ENCODE data around the gene ATP5F1C.
A peak's percentile ranks its signal among the peaks of the same experiment; 100 is the strongest.

ATP5F1C gene

DNA sequence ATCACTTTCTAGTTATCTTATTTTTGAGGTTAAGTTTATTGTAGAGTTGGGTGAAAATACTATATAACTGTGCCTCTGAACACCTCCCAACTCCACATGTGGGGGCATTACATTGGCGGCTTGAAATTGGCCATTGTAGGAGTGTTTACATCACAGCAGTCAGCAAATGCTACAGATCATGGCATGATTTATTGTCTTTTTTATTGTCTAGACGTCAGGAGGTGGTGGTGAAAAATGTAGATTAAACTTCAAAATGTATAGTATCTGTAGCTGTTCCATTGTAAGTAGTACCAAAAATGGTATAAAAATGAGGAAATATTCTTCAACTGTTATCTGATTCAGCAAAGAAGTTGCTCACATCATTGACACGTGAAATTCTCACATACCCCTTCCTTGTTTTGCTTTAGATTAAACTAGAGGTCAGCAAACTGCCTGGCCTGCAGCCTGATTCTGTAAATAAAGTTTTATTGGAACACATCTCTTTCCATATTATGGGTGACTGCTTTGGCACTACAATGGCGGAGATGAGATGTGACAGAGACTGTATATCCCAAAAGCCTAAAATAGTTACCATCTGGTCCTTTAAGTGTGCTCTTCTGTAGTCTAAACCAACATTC, 65.4 kb downstream of the ATP5F1C start:
- ChIA-PET CTCF (no interaction called here), POLR2A (no interaction called here)
- 0 out of 2 replicates have a peak, but pooled peaks cover 3% of the 10 kb centered on the region for H3K4me1 ChIP-seq (ENCODE audit: control insufficient read depth, insufficient read depth, low read length)
- H3K36me3 ChIP-seq (ENCODE audit: control insufficient read depth in 2 of 2, insufficient read depth in 1 of 2, low read length in 2 of 2), result no peaks in the 10 kb centered on the region
- peak; percentile 36; the same call in 1 of the 2 replicates for TF ChIP-seq ZNF629 (tag by site-specific recombination; IDR thresholded peaks at IDR 0.05)
- TF ChIP-seq PRDM6 (tag by site-specific recombination; IDR thresholded peaks at IDR 0.05), result peak; percentile 14; the same call in 1 of the 2 replicates
- no peak for TF ChIP-seq ZNF585B (tag by site-specific recombination; IDR thresholded peaks at IDR 0.05)
- no peak for TF ChIP-seq HOXD13 (CRISPR knock-in tag; IDR thresholded peaks at IDR 0.05; ENCODE audit: borderline replicate concordance)
- H3K27ac ChIP-seq (ENCODE audit: extremely low read depth, low read depth, low read length), result no peak overlapping the region
- H3K4me3 ChIP-seq (ENCODE audit: low read depth, low read length), result no peak overlapping the region
- no peaks in the 10 kb centered on the region for H3K9me3 ChIP-seq (ENCODE audit: control insufficient read depth, insufficient read depth, low read depth, low read length)

- Histone ChIP-seq H3K4me3 (ENCODE audit: low read depth, low read length) (no peak overlapping the region), H3K9me3 (ENCODE audit: control insufficient read depth, insufficient read depth, low read depth, low read length) (no peaks in the 10 kb centered on the region), H3K27ac (ENCODE audit: extremely low read depth, low read depth, low read length) (no peak overlapping the region), H3K4me1 (ENCODE audit: control insufficient read depth, insufficient read depth, low read length) (0 out of 2 replicates have a peak, but pooled peaks cover 3% of the 10 kb centered on the region), H3K36me3 (ENCODE audit: control insufficient read depth in 2 of 2, insufficient read depth in 1 of 2, low read length in 2 of 2) (no peaks in the 10 kb centered on the region)
- POLR2A ChIA-PET, result interaction anchor here (0.6 kb wide), 1 partner anchor 36 kb away, joined by 3 read pairs; the partner anchor contains the start of gene TAF3
- CTCF ChIA-PET, result no interaction called here
- TF ChIP-seq ZNF704 (tag by site-specific recombination; IDR thresholded peaks at IDR 0.05), result no peak
- no peak for TF ChIP-seq OVOL3 (tag by site-specific recombination; IDR thresholded peaks at IDR 0.05)
- no peak for TF ChIP-seq ZNF175 (tag by site-specific recombination; IDR thresholded peaks at IDR 0.05)
- TF ChIP-seq ZSCAN23 (tag by site-specific recombination; IDR thresholded peaks at IDR 0.05), result no peak
- TF ChIP-seq ZBTB6 (tag by site-specific recombination; IDR thresholded peaks at IDR 0.05), result no peak
- no peak for TF ChIP-seq ZNF133 (tag by site-specific recombination; IDR thresholded peaks at IDR 0.05)
- TF ChIP-seq ZNF830 (tag by site-specific recombination; IDR thresholded peaks at IDR 0.05; ENCODE audit: low read depth), result no peak
- no peak for TF ChIP-seq TCF7L2 (IDR thresholded peaks at IDR 0.05; ENCODE audit: borderline replicate concordance, low read depth, low read length)
- TF ChIP-seq ZNF37A (tag by site-specific recombination; IDR thresholded peaks at IDR 0.05), result no peak
- TF ChIP-seq TSHZ1 (tag by site-specific recombination; IDR thresholded peaks at IDR 0.05; ENCODE audit: borderline replicate concordance), result no peak
- no peak for TF ChIP-seq ZFP41 (tag by site-specific recombination; IDR thresholded peaks at IDR 0.05; ENCODE audit: borderline replicate concordance)
- no peak for TF ChIP-seq ZNF544 (tag by site-specific recombination; IDR thresholded peaks at IDR 0.05)
- TF ChIP-seq ZNF580 (tag by site-specific recombination; IDR thresholded peaks at IDR 0.05), result no peak
- no peak for TF ChIP-seq ZNF221 (tag by site-specific recombination; IDR thresholded peaks at IDR 0.05; ENCODE audit: borderline replicate concordance)
- TF ChIP-seq MEIS1 (CRISPR knock-in tag; IDR thresholded peaks at IDR 0.05; ENCODE audit: borderline replicate concordance), result no peak
Measured at GRCh38 chr10:7853890-7854289, 65.9 kb downstream of the ATP5F1C start.
